Endothelial cell (in vitro differentiated cells): ENCODE measurements around the gene IL1A. TPM values are rescaled to one million over a fixed set of nuclear protein-coding genes. Genes with fewer than 3 reads are reported as not detected.
A peak's percentile ranks its signal among the peaks of the same experiment; 100 is the strongest.

ENCODE experiments used
- DNase-seq: peaks from one replicate; pipeline ENCODE4 v3.0.0; 2021; ENCODE audit warnings: low spot score
- H3K27ac Mint-ChIP-seq: one replicate; pipeline ENCODE4 v1.8.0; 2021; ENCODE audit warnings: mixed read lengths, inconsistent platforms; ENCODE audit not compliant: unreplicated experiment
- H3K27me3 Mint-ChIP-seq: one replicate; pipeline ENCODE4 v1.8.0; 2021; ENCODE audit warnings: mild to moderate bottlenecking, moderate library complexity, mixed read lengths, inconsistent platforms; ENCODE audit not compliant: unreplicated experiment
- H3K36me3 Mint-ChIP-seq: one replicate; pipeline ENCODE4 v1.8.0; 2021; ENCODE audit warnings: mild to moderate bottlenecking, low read depth, mixed read lengths, inconsistent platforms; ENCODE audit not compliant: unreplicated experiment
- H3K4me1 Mint-ChIP-seq: one replicate; pipeline ENCODE4 v1.8.0; 2021; ENCODE audit warnings: mild to moderate bottlenecking, mixed read lengths, inconsistent platforms; ENCODE audit not compliant: unreplicated experiment
- H3K4me3 Mint-ChIP-seq: one replicate; pipeline ENCODE4 v1.8.0; 2021; ENCODE audit warnings: mild to moderate bottlenecking, mixed read lengths, inconsistent platforms; ENCODE audit not compliant: unreplicated experiment
- H3K9me3 Mint-ChIP-seq: one replicate; pipeline ENCODE4 v1.8.0; 2021; ENCODE audit warnings: mixed read lengths, inconsistent platforms; ENCODE audit not compliant: unreplicated experiment
- CTCF ChIP-seq: fragments of 200-600 bp; sonication (generic); IDR thresholded peaks from one replicate; pipeline ENCODE4 v1.5.0; 2021; ENCODE audit warnings: antibody characterized with exemption; ENCODE audit not compliant: unreplicated experiment
- total RNA-seq: library from RNA; stranded (reverse); fragmentation: NEBNext Ultra II Directional; extraction: Animal tissue kit (Norgen Biotek cat#: 25700); gene quantifications from one replicate; pipeline ENCODE4 v1.2.1, GENCODE V29; 2021; ENCODE audit not compliant: unreplicated experiment

IL1A gene
- total RNA-seq, 1 donor from 2014 or later: 0.26 TPM

- Mint-ChIP-seq H3K4me3 (peak within 1 kb of the TSS; percentile 99), H3K4me1 (peaks cover 8% of the 10 kb centered on the region), H3K9me3 (peaks cover 4% of the 10 kb centered on the region), H3K27ac (peak within 1 kb of the TSS; percentile 68), H3K36me3 (peaks cover 4% of the 10 kb centered on the region), H3K27me3 (peaks cover 3% of the 10 kb centered on the region)
- DNase-seq: peak; percentile 93
- no peak for TF ChIP-seq CTCF
Observed at GRCh38 chr2:112764071-112765044, 19.9 kb downstream of the IL1A start, which contains the start of gene CKAP2L. CKAP2L (minus strand) TSS chr2:112764609; CDS start chr2:112764598, 11 bp downstream.

DNA sequence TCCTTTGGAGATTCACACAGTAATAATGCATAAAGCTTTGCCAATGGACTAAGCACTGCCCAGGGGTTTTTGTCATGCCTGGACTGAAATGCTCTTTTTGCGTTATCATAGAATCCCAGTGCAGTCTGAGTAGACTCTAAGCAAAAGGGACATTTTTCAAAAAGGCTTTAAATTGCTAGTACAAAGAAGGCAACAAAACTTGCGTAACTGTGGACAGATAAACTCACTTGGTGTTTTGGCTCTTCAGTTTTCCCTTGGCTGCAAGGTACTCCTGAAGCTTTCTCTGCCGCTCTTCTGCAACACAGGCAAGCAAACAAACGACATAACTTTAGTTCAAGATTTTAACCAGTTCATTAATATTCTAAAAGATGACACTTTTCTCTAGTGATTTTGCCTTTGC lies 22.0 kb downstream of the IL1A start:
- Mint-ChIP-seq H3K9me3 (no peaks in the 10 kb centered on the region), H3K4me1 (peaks cover 8% of the 10 kb centered on the region), H3K27me3 (peaks cover 3% of the 10 kb centered on the region), H3K4me3 (peak overlapping the region; percentile 43), H3K36me3 (no peaks in the 10 kb centered on the region), H3K27ac (no peak overlapping the region)
- TF ChIP-seq CTCF: no peak
- DNase-seq: no peak

- no peak for DNase-seq
- Mint-ChIP-seq H3K4me3 (no peak overlapping the region), H3K27me3 (peaks cover under 1% of the 10 kb centered on the region), H3K27ac (no peak overlapping the region), H3K9me3 (no peaks in the 10 kb centered on the region), H3K4me1 (peaks cover 6% of the 10 kb centered on the region), H3K36me3 (no peaks in the 10 kb centered on the region)
- no peak for TF ChIP-seq CTCF
Observed at GRCh38 chr2:112760149-112760548, 24.1 kb downstream of the IL1A start.

- H3K9me3 Mint-ChIP-seq: no peaks in the 10 kb centered on the region
Observed at GRCh38 chr2:112758711-112759110, 25.6 kb downstream of the IL1A start.

More at GRCh38 chr2:112758711-112759110, 25.6 kb downstream of the IL1A start:
- Mint-ChIP-seq H3K4me3 (no peak overlapping the region), H3K27me3 (no peaks in the 10 kb centered on the region), H3K27ac (no peak overlapping the region), H3K4me1 (peaks cover 3% of the 10 kb centered on the region), H3K36me3 (peaks cover 5% of the 10 kb centered on the region)
- DNase-seq: no peak
- TF ChIP-seq CTCF: no peak
